BLaER1 treated with 17β-estradiol and CSF1 and Interleukin-3, amounts not matched to agents 10 nM and 100 nM (cell line): ENCODE results near the gene LEKR1.
A peak's percentile ranks its signal among the peaks of the same experiment; 100 is the strongest.

ENCODE experiments used
- H3K27ac ChIP-seq, 11 experiments: shearing (Covaris generic); formaldehyde crosslinking; 2 replicates each; pipeline ENCODE4 v1.8.1; 2022
- H3K27me3 ChIP-seq, 11 experiments: shearing (Covaris generic); formaldehyde crosslinking; 2 replicates each; pipeline ENCODE4 v1.8.1; 2022
- H3K36me3 ChIP-seq, 11 experiments: shearing (Covaris generic); formaldehyde crosslinking; 2 replicates each; pipeline ENCODE4 v1.8.1; 2022
- H3K4me1 ChIP-seq, 10 experiments: shearing (Covaris generic); formaldehyde crosslinking; 2 replicates each; pipeline ENCODE4 v1.8.1; 2022
- H3K4me2 ChIP-seq, 11 experiments: shearing (Covaris generic); formaldehyde crosslinking; 2 replicates each; pipeline ENCODE4 v1.8.1; 2022
- H3K4me3 ChIP-seq, 10 experiments: shearing (Covaris generic); formaldehyde crosslinking; 2 replicates each; pipeline ENCODE4 v1.8.1; 2022
- H3K9ac ChIP-seq, 11 experiments: shearing (Covaris generic); formaldehyde crosslinking; 2 replicates each; pipeline ENCODE4 v1.8.1; 2022
- H3K9me3 ChIP-seq, 11 experiments: shearing (Covaris generic); formaldehyde crosslinking; replicated peaks in 1 of 11; 2 replicates each; pipeline ENCODE4 v1.8.1; 2022
- H4K20me1 ChIP-seq, 11 experiments: shearing (Covaris generic); formaldehyde crosslinking; 2 replicates each; pipeline ENCODE4 v1.8.1; 2022
- Cebpa-rat ChIP-seq, 11 experiments: shearing (Covaris generic); IDR thresholded peaks; 2 replicates each; pipeline ENCODE4 v1.8.1; 2022

The LEKR1 gene

DNA sequence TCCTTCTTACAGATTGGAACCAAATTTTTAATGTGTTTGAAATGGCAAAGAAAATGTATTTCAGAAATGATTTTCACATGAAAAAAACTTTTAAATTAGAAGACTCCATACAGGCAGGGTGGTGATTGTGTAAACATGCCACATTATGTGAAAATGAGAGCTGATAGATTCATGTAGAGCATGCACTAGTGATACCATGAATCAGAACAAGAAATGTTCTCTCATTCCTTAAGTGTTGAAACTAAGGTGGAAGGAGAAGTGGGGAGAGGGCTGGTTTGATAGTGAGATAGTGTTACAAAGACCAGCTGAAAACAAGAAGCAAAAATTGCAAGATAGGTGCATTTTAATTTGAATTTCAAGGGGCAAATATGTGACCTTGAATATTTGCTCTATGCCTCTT, 233.5 kb downstream of the LEKR1 start:
- Histone ChIP-seq H3K4me2 (no peak overlapping the region), H3K4me3 (no peak overlapping the region)

DNA sequence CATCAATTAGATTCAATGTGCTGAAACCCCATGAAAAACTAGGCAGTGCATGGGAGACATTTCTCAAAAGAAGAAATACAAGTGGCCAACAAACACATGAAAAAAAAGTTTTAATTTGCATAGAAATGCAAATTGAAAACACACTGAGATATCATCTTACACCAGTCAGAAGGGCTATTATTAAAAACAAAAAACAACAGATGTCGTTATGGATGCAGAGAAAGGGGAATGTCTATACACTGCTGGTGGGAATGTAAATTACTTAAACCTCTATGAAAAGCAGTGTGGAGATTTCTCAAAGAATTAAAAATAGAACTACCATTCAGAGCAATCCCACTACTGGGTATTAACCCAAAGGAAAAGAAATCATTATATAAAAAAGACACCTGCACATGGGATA, 235.1 kb downstream of the LEKR1 start:
- H3K4me3 ChIP-seq: no peak overlapping the region
- H3K27me3 ChIP-seq: no peaks in the 10 kb centered on the region
- TF ChIP-seq Cebpa-rat (IDR thresholded peaks at IDR 0.05): no peak
- no peak overlapping the region for H3K4me2 ChIP-seq
- peaks cover 0 to 37% (median 0%) of the 10 kb centered on the region in 10 experiments; a peak in 8 of 20 replicates for H3K4me1 ChIP-seq
- no peaks in the 10 kb centered on the region for H3K9me3 ChIP-seq
- H4K20me1 ChIP-seq: no peaks in the 10 kb centered on the region
- no peak overlapping the region for H3K9ac ChIP-seq
- H3K27ac ChIP-seq: no peak overlapping the region
- H3K36me3 ChIP-seq: no peaks in the 10 kb centered on the region

More for the DNA sequence above, 233.5 kb downstream of the LEKR1 start:
- Histone ChIP-seq H3K9ac (no peak overlapping the region), H3K9me3 (no peaks in the 10 kb centered on the region), H3K4me1 (peaks cover 0 to 21% (median 0%) of the 10 kb centered on the region in 10 experiments; a peak in 8 of 20 replicates), H3K27me3 (no peaks in the 10 kb centered on the region), H4K20me1 (no peaks in the 10 kb centered on the region), H3K27ac (no peak overlapping the region), H3K36me3 (no peaks in the 10 kb centered on the region)
- no peak for TF ChIP-seq Cebpa-rat (IDR thresholded peaks at IDR 0.05)

DNA sequence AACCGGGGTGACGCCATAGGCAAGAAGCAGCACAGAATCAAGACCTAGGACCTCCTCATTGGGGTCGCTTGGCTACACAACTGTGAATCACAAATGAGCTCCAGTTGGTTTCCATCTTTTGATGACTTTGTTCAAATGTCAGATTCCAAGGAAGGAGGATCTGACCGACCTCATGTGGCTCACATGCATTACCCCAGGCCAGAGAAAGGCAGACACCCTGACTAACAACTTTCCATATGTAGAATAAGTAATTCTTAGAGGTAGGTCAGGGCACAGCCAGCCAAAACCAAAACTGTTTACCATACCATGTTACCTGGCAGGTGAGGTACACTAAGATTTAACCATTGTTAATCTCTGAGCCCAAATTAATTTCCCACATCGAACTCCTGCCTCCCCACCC, 237.3 kb downstream of the LEKR1 start:
- Histone ChIP-seq H3K9me3 (no peaks in the 10 kb centered on the region), H4K20me1 (no peaks in the 10 kb centered on the region), H3K4me1 (peaks cover 0 to 48% (median 2%) of the 10 kb centered on the region in 10 experiments; a peak in 11 of 20 replicates), H3K27ac (peak overlapping the region in 2 of 11 experiments; percentile 41 to 53; a peak in 2 of 22 replicates), H3K36me3 (no peaks in the 10 kb centered on the region), H3K4me2 (peak overlapping the region in 3 of 11 experiments; percentile 11 to 81 (median 72); a peak in 4 of 22 replicates), H3K27me3 (no peaks in the 10 kb centered on the region), H3K4me3 (no peak overlapping the region), H3K9ac (no peak overlapping the region)
- TF ChIP-seq Cebpa-rat (IDR thresholded peaks at IDR 0.05): no peak

DNA sequence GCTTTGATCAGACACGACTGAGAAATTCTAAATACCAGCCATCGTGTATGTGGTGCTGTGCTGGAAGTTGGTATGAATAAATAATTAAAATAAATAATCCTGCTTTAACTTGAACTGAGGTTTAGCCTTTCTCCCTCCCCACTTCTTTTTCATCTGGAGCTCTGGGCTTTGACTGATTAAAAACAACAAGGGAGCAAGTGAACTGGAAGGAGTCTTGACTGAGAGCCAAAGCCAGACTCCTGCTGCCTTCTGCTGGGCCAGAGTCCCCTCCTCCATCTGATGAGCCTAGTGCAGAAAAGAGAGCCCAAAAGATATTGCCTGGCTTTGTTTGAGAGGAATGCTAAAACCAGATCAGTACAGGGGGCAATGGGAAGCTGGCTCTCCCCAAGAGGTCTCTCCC, 237.8 kb downstream of the LEKR1 start:
- Histone ChIP-seq H3K4me1 (peaks cover 0 to 49% (median 2%) of the 10 kb centered on the region in 10 experiments; a peak in 11 of 20 replicates), H4K20me1 (no peaks in the 10 kb centered on the region), H3K27me3 (no peaks in the 10 kb centered on the region), H3K27ac (peak overlapping the region in 2 of 11 experiments; percentile 41 to 53; a peak in 2 of 22 replicates), H3K4me3 (no peak overlapping the region), H3K9me3 (no peaks in the 10 kb centered on the region), H3K9ac (no peak overlapping the region; a peak in 1 of 22 replicates), H3K4me2 (peak overlapping the region in 4 of 11 experiments; percentile 9 to 81 (median 46); a peak in 5 of 22 replicates), H3K36me3 (no peaks in the 10 kb centered on the region)
- no peak for TF ChIP-seq Cebpa-rat (IDR thresholded peaks at IDR 0.05)

DNA sequence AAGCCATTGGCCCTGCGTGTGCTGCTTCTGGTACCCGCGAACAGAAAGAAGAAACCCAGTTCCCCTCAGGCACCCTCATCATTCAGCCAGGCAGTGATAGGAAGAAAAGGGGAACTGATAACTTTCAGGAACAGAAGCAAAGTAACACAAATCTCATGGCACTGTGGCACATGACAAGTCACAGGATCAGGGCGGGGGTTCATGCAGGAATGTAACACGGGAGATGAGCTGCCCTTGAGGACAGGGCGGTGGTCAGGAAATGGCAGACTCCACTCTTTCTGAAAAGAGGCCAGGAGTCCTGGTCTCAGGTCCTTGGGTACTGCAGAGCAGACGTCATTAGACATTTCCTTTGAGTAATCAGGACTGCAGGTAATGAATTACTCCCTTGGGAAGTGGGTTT, 238.2 kb downstream of the LEKR1 start:
- Histone ChIP-seq H3K36me3 (no peaks in the 10 kb centered on the region), H3K27ac (peak overlapping the region in 3 of 11 experiments; percentile 20 to 70 (median 41); a peak in 3 of 22 replicates), H3K9ac (no peak overlapping the region), H3K9me3 (no peaks in the 10 kb centered on the region), H3K4me2 (peak overlapping the region in 4 of 11 experiments; percentile 9 to 81 (median 46); a peak in 5 of 22 replicates), H3K4me1 (peaks cover 0 to 54% (median 2%) of the 10 kb centered on the region in 10 experiments; a peak in 11 of 20 replicates), H3K4me3 (no peak overlapping the region), H4K20me1 (no peaks in the 10 kb centered on the region), H3K27me3 (no peaks in the 10 kb centered on the region)
- TF ChIP-seq Cebpa-rat (IDR thresholded peaks at IDR 0.05): no peak

DNA sequence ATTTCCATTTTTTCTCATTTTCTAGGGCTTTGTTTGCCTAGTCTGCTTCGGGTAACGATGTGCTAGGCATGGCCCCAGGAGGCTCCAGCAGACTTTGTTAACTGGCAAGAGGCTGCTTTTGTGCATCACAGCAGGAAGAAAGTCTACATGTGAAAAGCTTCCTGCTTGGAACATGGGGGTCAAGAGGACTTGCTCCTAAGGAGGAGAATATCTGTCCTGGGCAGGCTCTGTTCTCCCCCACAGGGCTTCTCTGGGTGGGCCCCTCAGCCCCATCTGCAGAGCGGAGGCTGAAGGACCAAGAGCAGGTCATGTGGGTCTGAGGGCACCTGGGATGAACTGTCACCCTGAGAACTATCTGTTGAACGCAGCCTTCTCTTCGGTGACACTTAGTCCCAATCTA, 239.0 kb downstream of the LEKR1 start:
- Histone ChIP-seq H3K4me3 (no peak overlapping the region), H3K9me3 (no peaks in the 10 kb centered on the region), H3K9ac (no peak overlapping the region), H3K4me1 (peaks cover 0 to 62% (median 2%) of the 10 kb centered on the region in 10 experiments; a peak in 11 of 20 replicates), H3K4me2 (peak overlapping the region in 2 of 11 experiments; percentile 72 to 81; a peak in 4 of 22 replicates), H3K27me3 (no peaks in the 10 kb centered on the region), H3K27ac (peak overlapping the region in 1 of 11 experiments; percentile 70; a peak in 1 of 22 replicates), H3K36me3 (no peaks in the 10 kb centered on the region), H4K20me1 (no peaks in the 10 kb centered on the region)
- no peak for TF ChIP-seq Cebpa-rat (IDR thresholded peaks at IDR 0.05)

DNA sequence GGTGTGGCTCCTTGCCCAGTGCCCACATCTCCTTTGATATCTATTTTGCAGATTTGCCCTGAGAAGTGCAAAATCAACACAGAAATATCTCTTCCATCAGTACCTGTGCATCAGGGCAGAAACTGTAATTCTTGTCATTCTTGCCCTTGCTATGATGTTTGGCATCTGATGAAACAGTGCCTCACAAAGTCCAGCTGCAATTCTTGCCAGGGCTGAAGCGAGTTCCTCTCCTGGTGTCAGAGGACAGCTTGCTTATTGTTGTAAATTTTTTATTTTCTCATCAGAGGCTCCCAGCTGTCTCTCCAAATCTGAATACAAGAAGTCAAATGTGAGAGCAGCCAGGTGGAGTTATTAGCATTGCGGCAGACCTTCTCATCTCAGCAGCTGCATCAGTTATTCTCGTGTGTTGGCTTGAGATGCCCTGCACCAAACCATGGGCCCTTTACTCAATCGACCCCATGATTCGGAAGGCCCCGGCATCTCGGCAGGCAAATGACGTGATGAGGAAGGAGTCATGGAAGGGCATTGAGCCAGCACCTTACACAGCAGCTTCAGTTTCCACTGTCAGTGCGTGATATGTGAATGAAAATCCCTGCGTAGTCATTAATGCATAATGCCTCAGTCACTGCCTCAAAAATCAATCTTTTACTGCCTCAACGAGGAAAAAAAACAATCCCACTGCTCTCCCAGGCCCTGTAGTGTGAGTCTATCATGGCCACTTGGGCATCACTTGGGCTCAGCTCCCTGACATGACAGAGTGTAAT, 240.4 kb downstream of the LEKR1 start:
- Histone ChIP-seq H3K9ac (no peak overlapping the region), H3K27ac (no peak overlapping the region), H3K9me3 (no peaks in the 10 kb centered on the region), H3K4me1 (peaks cover 0 to 75% (median 2%) of the 10 kb centered on the region in 10 experiments; a peak in 11 of 20 replicates), H4K20me1 (no peaks in the 10 kb centered on the region), H3K4me2 (peak overlapping the region in 2 of 11 experiments; percentile 29 to 36; a peak in 2 of 22 replicates), H3K36me3 (no peaks in the 10 kb centered on the region), H3K4me3 (no peak overlapping the region), H3K27me3 (no peaks in the 10 kb centered on the region)
- TF ChIP-seq Cebpa-rat (IDR thresholded peaks at IDR 0.05): no peak

DNA sequence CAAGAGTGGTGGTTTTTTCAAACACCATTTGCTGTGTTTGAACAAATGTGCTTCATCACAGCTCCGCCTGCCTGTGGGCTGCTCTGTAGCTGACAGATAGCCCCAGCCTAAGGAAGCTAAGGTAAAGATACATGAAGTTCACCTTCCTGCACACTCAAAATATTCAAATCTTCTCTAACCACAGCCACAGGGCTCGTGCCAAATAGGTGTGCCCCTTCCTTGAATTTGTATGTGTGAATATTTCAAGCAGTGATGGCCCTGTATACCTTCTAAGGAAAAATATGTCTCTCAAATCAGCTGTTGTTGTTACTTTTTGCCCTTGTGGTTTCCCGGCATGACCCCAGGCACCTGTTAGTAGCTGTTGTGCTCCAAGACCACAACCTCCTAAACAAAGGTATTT, 241.0 kb downstream of the LEKR1 start:
- Histone ChIP-seq H3K27ac (no peak overlapping the region), H3K9ac (no peak overlapping the region), H3K4me2 (peak overlapping the region in 4 of 11 experiments; percentile 6 to 29 (median 18); a peak in 1 of 22 replicates), H3K36me3 (no peaks in the 10 kb centered on the region), H4K20me1 (no peaks in the 10 kb centered on the region), H3K4me1 (peaks cover 0 to 78% (median 2%) of the 10 kb centered on the region in 10 experiments; a peak in 11 of 20 replicates), H3K9me3 (no peaks in the 10 kb centered on the region), H3K4me3 (no peak overlapping the region), H3K27me3 (no peaks in the 10 kb centered on the region)
- TF ChIP-seq Cebpa-rat (IDR thresholded peaks at IDR 0.05): no peak

DNA sequence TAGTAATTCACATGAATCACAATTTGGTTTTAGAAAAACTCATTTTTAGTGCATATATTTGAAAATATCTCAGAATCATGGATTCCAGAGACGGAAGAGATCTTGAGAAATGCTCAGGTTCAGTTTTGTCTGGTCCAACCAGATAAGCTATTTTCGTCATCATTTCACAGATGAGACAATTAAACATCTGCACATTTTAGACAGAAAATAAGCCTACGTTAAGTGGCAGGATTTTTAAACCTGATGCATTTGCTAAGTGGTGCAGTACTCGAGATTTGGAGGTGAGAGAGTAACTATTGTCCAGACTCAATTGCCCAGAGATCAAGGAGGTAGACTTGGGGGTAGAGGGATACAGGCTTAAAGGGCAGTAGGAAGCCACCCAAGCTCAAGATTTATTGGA, 243.3 kb downstream of the LEKR1 start:
- H3K36me3 ChIP-seq: no peaks in the 10 kb centered on the region
- H3K4me1 ChIP-seq: peaks cover 0 to 61% (median 2%) of the 10 kb centered on the region in 10 experiments; a peak in 10 of 20 replicates
- H3K9ac ChIP-seq: no peak overlapping the region

More for the DNA sequence above, 243.3 kb downstream of the LEKR1 start:
- Histone ChIP-seq H4K20me1 (no peaks in the 10 kb centered on the region), H3K9me3 (no peaks in the 10 kb centered on the region), H3K4me3 (no peak overlapping the region), H3K27ac (peak overlapping the region in 2 of 11 experiments; percentile 59 to 67; a peak in 3 of 22 replicates), H3K4me2 (peak overlapping the region in 2 of 11 experiments; percentile 82 to 91; a peak in 4 of 22 replicates), H3K27me3 (no peaks in the 10 kb centered on the region)
- no peak for TF ChIP-seq Cebpa-rat (IDR thresholded peaks at IDR 0.05)
